Measurements from ENCODE around the gene NEURL3.
"Not testable (repeated sequence)": the region's sequence is repeated elsewhere in the genome, so short reads cannot be mapped to it uniquely, and the experiment has no call there.

The NEURL3 gene

GRCh38 chr2:96506016-96506906, 1.1 kb upstream of the NEURL3 start:
- DNase-seq, result no peak

GRCh38 chr2:96503637-96504243, 1.4 kb downstream of the NEURL3 start:
- DNase-seq, result no peak

GRCh38 chr2:96502891-96503636, 2.1 kb downstream of the NEURL3 start:
- no peak for DNase-seq

- DNase-seq, result no peak
Measured at GRCh38 chr2:96501886-96502810, 3.0 kb downstream of the NEURL3 start.

GRCh38 chr2:96501471-96501874, 3.7 kb downstream of the NEURL3 start:
- DNase-seq, result no peak

GRCh38 chr2:96500385-96501066, 4.6 kb downstream of the NEURL3 start:
- no peak for DNase-seq

GRCh38 chr2:96499061-96499960, 5.8 kb downstream of the NEURL3 start:
- no peak for DNase-seq

GRCh38 chr2:96498611-96499010, 6.5 kb downstream of the NEURL3 start:
- not testable (repeated sequence) for DNase-seq

- DNase-seq, result no peak
Measured at GRCh38 chr2:96498021-96498431, 7.1 kb downstream of the NEURL3 start.

GRCh38 chr2:96495982-96496629, 9.1 kb downstream of the NEURL3 start:
- DNase-seq, result no peak

- no peak for DNase-seq
Measured at GRCh38 chr2:96494188-96494587, 11.0 kb downstream of the NEURL3 start.

- no peak for DNase-seq
Measured at GRCh38 chr2:96493072-96493471, 12.1 kb downstream of the NEURL3 start.

GRCh38 chr2:96491860-96492497, 13.2 kb downstream of the NEURL3 start:
- DNase-seq, result no peak

- no peak for DNase-seq
Measured at GRCh38 chr2:96489663-96490062, 15.5 kb downstream of the NEURL3 start.

- no peak for DNase-seq
Measured at GRCh38 chr2:96489261-96489660, 15.9 kb downstream of the NEURL3 start.

- DNase-seq, result no peak
Measured at GRCh38 chr2:96486696-96487095, 18.5 kb downstream of the NEURL3 start.

GRCh38 chr2:96485751-96486651, 19.2 kb downstream of the NEURL3 start:
- DNase-seq, result peak; percentile 75

- no peak for DNase-seq
Measured at GRCh38 chr2:96485350-96485749, 19.8 kb downstream of the NEURL3 start.

Data from fibroblast of skin of abdomen (primary cell).